Neural progenitor cell (in vitro differentiated cells): Measurements from ENCODE around the gene CPLX1. TPM values are rescaled to one million over a fixed set of nuclear protein-coding genes. Genes with fewer than 3 reads are reported as not detected.

Source experiments
- DNase-seq: peaks from one replicate; pipeline ENCODE4 v3.0.0-alpha.2; 2016; ENCODE audit warnings: low spot score
- H2AFZ ChIP-seq: fragments of 200-600 bp; sonication (generic); replicated peaks from 2 replicates; pipeline ENCODE4 v1.6.1; 2016; ENCODE audit warnings: antibody characterized with exemption
- H3F3A ChIP-seq: fragments of 200-600 bp; sonication (generic); 2 replicates; pipeline ENCODE4 v1.6.1; 2016; ENCODE audit warnings: antibody characterized with exemption, low read depth
- H3K27ac ChIP-seq: fragments of 200-600 bp; sonication (generic); 2 replicates; pipeline ENCODE4 v1.5.1; 2016; ENCODE audit warnings: mild to moderate bottlenecking
- H3K27me3 ChIP-seq: fragments of 200-600 bp; sonication (generic); 2 replicates; pipeline ENCODE4 v1.6.1; 2016; ENCODE audit warnings: mild to moderate bottlenecking, moderate library complexity
- H3K36me3 ChIP-seq: fragments of 200-600 bp; sonication (generic); 2 replicates; pipeline ENCODE4 v1.5.1; 2016
- H3K4me1 ChIP-seq: fragments of 200-600 bp; sonication (generic); 2 replicates; pipeline ENCODE4 v1.6.1; 2016; ENCODE audit warnings: mixed run types
- H3K4me2 ChIP-seq: fragments of 200-600 bp; sonication (generic); 2 replicates; pipeline ENCODE4 v1.6.1; 2016
- H3K4me3 ChIP-seq: fragments of 200-600 bp; sonication (generic); 2 replicates; pipeline ENCODE4 v1.5.1; 2016
- H3K79me2 ChIP-seq: fragments of 200-600 bp; sonication (generic); 2 replicates; pipeline ENCODE4 v1.6.1; 2016; ENCODE audit warnings: low read depth
- H3K9ac ChIP-seq: fragments of 200-600 bp; sonication (generic); 2 replicates; pipeline ENCODE4 v1.6.1; 2016
- H3K9me3 ChIP-seq: fragments of 200-600 bp; sonication (generic); 2 replicates; pipeline ENCODE4 v1.5.1; 2016; ENCODE audit warnings: low read depth
- H4K20me1 ChIP-seq: fragments of 200-600 bp; sonication (generic); 2 replicates; pipeline ENCODE4 v1.6.1; 2016; ENCODE audit warnings: low read depth
- H3K27ac Mint-ChIP-seq: 3 replicates; pipeline ENCODE4 v1.8.0; 2021; ENCODE audit warnings: mixed read lengths
- H3K27me3 Mint-ChIP-seq: 2 replicates; pipeline ENCODE4 v1.8.0; 2022; ENCODE audit warnings: low read depth, mild to moderate bottlenecking, inconsistent platforms, moderate library complexity, mixed read lengths; ENCODE audit not compliant: insufficient read depth
- H3K36me3 Mint-ChIP-seq: 3 replicates; pipeline ENCODE4 v1.8.0; 2021; ENCODE audit warnings: mixed read lengths
- H3K4me1 Mint-ChIP-seq: 3 replicates; pipeline ENCODE4 v1.8.0; 2021; ENCODE audit warnings: mixed read lengths
- H3K4me3 Mint-ChIP-seq: 3 replicates; pipeline ENCODE4 v1.8.0; 2021; ENCODE audit warnings: mild to moderate bottlenecking, moderate library complexity, mixed read lengths
- H3K9me3 Mint-ChIP-seq: 3 replicates; pipeline ENCODE4 v1.8.0; 2020; ENCODE audit warnings: mixed read lengths
- CTCF ChIP-seq: fragments of 200-600 bp; sonication (generic); IDR thresholded peaks from 2 replicates; pipeline ENCODE4 v1.5.1; 2017; ENCODE audit warnings: antibody characterized with exemption, mild to moderate bottlenecking
- EZH2 ChIP-seq: fragments of 200-600 bp; sonication (generic); IDR thresholded peaks from 2 replicates; pipeline ENCODE4 v1.6.1; 2017; ENCODE audit warnings: antibody characterized with exemption, mild to moderate bottlenecking, moderate library complexity
- EZH2phosphoT487 ChIP-seq: fragments of 200-600 bp; sonication (generic); IDR thresholded peaks from 2 replicates; pipeline ENCODE4 v1.6.1; 2017; ENCODE audit warnings: antibody characterized with exemption
- total RNA-seq: library from RNA; depleted of rRNA; stranded (reverse); fragments of >200 nt; gene quantifications from 2 replicates; pipeline ENCODE4 v1.2.3, GENCODE V29; 2015; ENCODE audit warnings: low replicate concordance

CPLX1 gene
- total RNA-seq, 1 donor from 2014 or later: not detected

GRCh38 chr4:762211-763190, 63.4 kb downstream of the CPLX1 start:
- TF ChIP-seq CTCF (peak; percentile 22), EZH2 (no peak), EZH2phosphoT487 (no peak)
- no peak overlapping the region for H2AFZ ChIP-seq
- H3K36me3 ChIP-seq: peaks cover 9% of the 10 kb centered on the region
- no peak overlapping the region for H3K27ac ChIP-seq
- Mint-ChIP-seq H3K36me3 (peaks cover 69% of the 10 kb centered on the region), H3K27ac (peak overlapping the region; percentile 62), H3K4me1 (peaks cover 9% of the 10 kb centered on the region), H3K9me3 (peaks cover 43% of the 10 kb centered on the region), H3K4me3 (peak overlapping the region; percentile 62), H3K27me3 (peaks cover 29% of the 10 kb centered on the region)
- H3K4me3 ChIP-seq: no peak overlapping the region
- H3K4me2 ChIP-seq: no peak overlapping the region
- H3K4me1 ChIP-seq: no peaks in the 10 kb centered on the region
- peaks cover 3% of the 10 kb centered on the region for H3K79me2 ChIP-seq
- H3K9ac ChIP-seq: no peak overlapping the region
- H3K27me3 ChIP-seq: no peaks in the 10 kb centered on the region
- no peaks in the 10 kb centered on the region for H3K9me3 ChIP-seq
- peaks cover 7% of the 10 kb centered on the region for H4K20me1 ChIP-seq
- no peak for DNase-seq
- peaks cover 52% of the 10 kb centered on the region for H3F3A ChIP-seq

- Histone ChIP-seq H3K9me3 (no peaks in the 10 kb centered on the region), H2AFZ (no peak overlapping the region), H3K4me1 (no peaks in the 10 kb centered on the region), H4K20me1 (no peaks in the 10 kb centered on the region), H3K79me2 (no peaks in the 10 kb centered on the region), H3K36me3 (peaks cover 7% of the 10 kb centered on the region), H3K27ac (no peak overlapping the region), H3K27me3 (no peaks in the 10 kb centered on the region), H3K9ac (no peak overlapping the region), H3K4me2 (no peak overlapping the region), H3K4me3 (no peak overlapping the region), H3F3A (peaks cover 48% of the 10 kb centered on the region)
- Mint-ChIP-seq H3K4me3 (no peak overlapping the region), H3K27ac (no peak overlapping the region), H3K9me3 (peaks cover 44% of the 10 kb centered on the region), H3K36me3 (peaks cover 68% of the 10 kb centered on the region), H3K27me3 (peaks cover 28% of the 10 kb centered on the region), H3K4me1 (peaks cover 9% of the 10 kb centered on the region)
- TF ChIP-seq CTCF (no peak), EZH2phosphoT487 (no peak), EZH2 (no peak)
- no peak for DNase-seq
Observed at GRCh38 chr4:761739-762138, 64.2 kb downstream of the CPLX1 start.

- H3K4me1 Mint-ChIP-seq: peaks cover 9% of the 10 kb centered on the region
- H3K27me3 Mint-ChIP-seq: peaks cover 29% of the 10 kb centered on the region
- Histone ChIP-seq H3K27ac (no peak overlapping the region), H3K9ac (no peak overlapping the region), H3K9me3 (no peaks in the 10 kb centered on the region), H3K36me3 (peaks cover 2% of the 10 kb centered on the region), H4K20me1 (no peaks in the 10 kb centered on the region), H3K4me2 (no peak overlapping the region), H3K79me2 (no peaks in the 10 kb centered on the region), H3K4me3 (no peak overlapping the region), H3K27me3 (no peaks in the 10 kb centered on the region), H3F3A (peaks cover 43% of the 10 kb centered on the region), H2AFZ (no peak overlapping the region), H3K4me1 (no peaks in the 10 kb centered on the region)
- no peak for DNase-seq
- peaks cover 43% of the 10 kb centered on the region for H3K9me3 Mint-ChIP-seq
- peaks cover 66% of the 10 kb centered on the region for H3K36me3 Mint-ChIP-seq
- H3K27ac Mint-ChIP-seq: no peak overlapping the region
- H3K4me3 Mint-ChIP-seq: peak overlapping the region; percentile 36
- no peak for TF ChIP-seq EZH2
- no peak for TF ChIP-seq EZH2phosphoT487
- no peak for TF ChIP-seq CTCF
Observed at GRCh38 chr4:761086-761485, 64.8 kb downstream of the CPLX1 start.
